WTC11 (cell line): ENCODE measurements around the gene SHMT1.

Experiments
- ATF6 ChIP-seq: sonication (generic); formaldehyde crosslinking; IDR thresholded peaks from 2 replicates; pipeline ENCODE4 v1.8.1; 2023; ENCODE audit warnings: mild to moderate bottlenecking, missing genetic modification reagents
- CTCF ChIP-seq: fragments of 200-600 bp; IDR thresholded peaks from 2 replicates; pipeline ENCODE4 v1.8.0; 2022; ENCODE audit warnings: antibody characterized with exemption
- JUN ChIP-seq: sonication (generic); formaldehyde crosslinking; IDR thresholded peaks from 2 replicates; pipeline ENCODE4 v1.8.0; 2023; ENCODE audit warnings: mild to moderate bottlenecking, missing genetic modification reagents
- KAT7 ChIP-seq: sonication (generic); formaldehyde crosslinking; IDR thresholded peaks from 2 replicates; pipeline ENCODE4 v1.8.1; 2023; ENCODE audit warnings: missing genetic modification reagents, mild to moderate bottlenecking, borderline replicate concordance
- MAX ChIP-seq: sonication (generic); formaldehyde crosslinking; IDR thresholded peaks from 2 replicates; pipeline ENCODE4 v1.8.0; 2022; ENCODE audit warnings: mild to moderate bottlenecking, missing genetic modification reagents
- NR3C1 ChIP-seq: sonication (generic); formaldehyde crosslinking; conservative IDR thresholded peaks from 2 replicates; pipeline ENCODE4 v1.8.1; 2023; ENCODE audit warnings: low read depth, mild to moderate bottlenecking, missing genetic modification reagents
- PRDM15 ChIP-seq: sonication (generic); formaldehyde crosslinking; IDR thresholded peaks from 2 replicates; pipeline ENCODE4 v1.8.0; 2022; ENCODE audit warnings: missing genetic modification reagents
- PRRX2 ChIP-seq: fragments of 250-450 bp; sonication (Bioruptor Pico); IDR thresholded peaks from 2 replicates; pipeline ENCODE4 v1.8.0; 2021; ENCODE audit warnings: mild to moderate bottlenecking
- USF1 ChIP-seq: sonication (generic); formaldehyde crosslinking; IDR thresholded peaks from 2 replicates; pipeline ENCODE4 v1.8.0; 2022; ENCODE audit warnings: mild to moderate bottlenecking, missing genetic modification reagents
- USF2 ChIP-seq: sonication (generic); formaldehyde crosslinking; IDR thresholded peaks from 2 replicates; pipeline ENCODE4 v1.8.1; 2023; ENCODE audit warnings: mild to moderate bottlenecking, missing genetic modification reagents, moderate library complexity
- ZBTB21 ChIP-seq: sonication (generic); formaldehyde crosslinking; IDR thresholded peaks from 2 replicates; pipeline ENCODE4 v1.8.1; 2023; ENCODE audit warnings: mild to moderate bottlenecking, missing genetic modification reagents, borderline replicate concordance
- ZBTB43 ChIP-seq: sonication (generic); formaldehyde crosslinking; IDR thresholded peaks from 2 replicates; pipeline ENCODE4 v1.8.1; 2023; ENCODE audit warnings: mild to moderate bottlenecking, missing genetic modification reagents
- ZNF281 ChIP-seq: sonication (generic); formaldehyde crosslinking; IDR thresholded peaks from 2 replicates; pipeline ENCODE4 v1.8.0; 2023; ENCODE audit warnings: mild to moderate bottlenecking, missing genetic modification reagents
- ZNF671 ChIP-seq: fragments of 250-450 bp; sonication (Bioruptor Pico); IDR thresholded peaks from 2 replicates; pipeline ENCODE4 v1.8.0; 2021; ENCODE audit warnings: mild to moderate bottlenecking

GRCh38 chr17:18328643-18329204 lies 34.6 kb downstream of the SHMT1 start:
- TF ChIP-seq CTCF (no peak), PRDM15 (CRISPR knock-in tag) (no peak), ZNF281 (CRISPR knock-in tag) (no peak), ZBTB21 (CRISPR knock-in tag) (no peak), NR3C1 (CRISPR knock-in tag) (no peak), ATF6 (CRISPR knock-in tag) (no peak), JUN (no peak), KAT7 (CRISPR knock-in tag) (no peak), PRRX2 (CRISPR knock-in tag) (no peak), ZNF671 (no peak), USF1 (CRISPR knock-in tag) (no peak), USF2 (CRISPR knock-in tag) (no peak), MAX (CRISPR knock-in tag) (no peak), ZBTB43 (CRISPR knock-in tag) (no peak)
